HepG2 (cell line): ENCODE data around the gene IPO13. TPM values are rescaled to one million over a fixed set of nuclear protein-coding genes. Genes with fewer than 3 reads are reported as not detected.

ENCODE experiments used
- DR1 ChIP-seq: sonication (generic); formaldehyde crosslinking; IDR thresholded peaks from 2 replicates; pipeline ENCODE4 v1.8.0; 2021; ENCODE audit warnings: mild to moderate bottlenecking, missing genetic modification reagents, inconsistent platforms
- FOXP1 ChIP-seq, 2 experiments: fragments of 450-650 bp in 1 of 2; IDR thresholded peaks; 2 replicates each; pipeline ENCODE4 v1.6.1; 2017 to 2018; ENCODE audit warnings: antibody characterized with exemption in 1 of 2
- KLF12 ChIP-seq: sonication (generic); formaldehyde crosslinking; IDR thresholded peaks from 2 replicates; pipeline ENCODE4 v1.4.0; 2020; ENCODE audit warnings: missing genetic modification reagents, borderline replicate concordance
- NFE2 ChIP-seq: sonication (generic); formaldehyde crosslinking; IDR thresholded peaks from 2 replicates; pipeline ENCODE4 v1.4.0; 2020; ENCODE audit warnings: missing genetic modification reagents
- POLR2G ChIP-seq: fragments of 200-400 bp; formaldehyde crosslinking; IDR thresholded peaks from 2 replicates; pipeline ENCODE4 v1.6.1; 2018; ENCODE audit warnings: mild to moderate bottlenecking, low read depth, low read length, moderate library complexity
- SP1 ChIP-seq, 2 experiments: fragments of 450-650 bp in 1 of 2; sonication (generic) in 1 of 2; formaldehyde crosslinking in 1 of 2; IDR thresholded peaks; 2 replicates each; pipeline versions ENCODE4 v1.4.0 to v1.6.1; 2016 to 2020; ENCODE audit warnings: missing genetic modification reagents in 1 of 2
- SP2 ChIP-seq: sonication (generic); formaldehyde crosslinking; IDR thresholded peaks from 2 replicates; pipeline ENCODE4 v1.5.1; 2020; ENCODE audit warnings: mild to moderate bottlenecking, missing genetic modification reagents
- YY1 ChIP-seq: IDR thresholded peaks from 2 replicates; pipeline ENCODE4 v1.6.1; 2011; ENCODE audit warnings: low read length, low read depth, moderate library complexity, mild to moderate bottlenecking; ENCODE audit not compliant: insufficient read depth, insufficient replicate concordance
- ZBTB20 ChIP-seq: sonication (generic); formaldehyde crosslinking; IDR thresholded peaks from 2 replicates; pipeline ENCODE4 v1.8.1; 2023; ENCODE audit warnings: missing genetic modification reagents, low read depth, mild to moderate bottlenecking, borderline replicate concordance
- ZBTB42 ChIP-seq: sonication (generic); formaldehyde crosslinking; IDR thresholded peaks from 2 replicates; pipeline ENCODE4 v1.5.0; 2020; ENCODE audit warnings: mild to moderate bottlenecking, missing genetic modification reagents
- ZFP82 ChIP-seq: sonication (generic); formaldehyde crosslinking; IDR thresholded peaks from 2 replicates; pipeline ENCODE4 v1.5.1; 2020; ENCODE audit warnings: mild to moderate bottlenecking, missing genetic modification reagents, borderline replicate concordance
- ZFP90 ChIP-seq: sonication (generic); formaldehyde crosslinking; IDR thresholded peaks from 2 replicates; pipeline ENCODE4 v1.8.0; 2022; ENCODE audit warnings: missing genetic modification reagents, mild to moderate bottlenecking, inconsistent platforms, borderline replicate concordance
- ZNF430 ChIP-seq: sonication (generic); formaldehyde crosslinking; IDR thresholded peaks from 2 replicates; pipeline ENCODE4 v1.9.0; 2021; ENCODE audit warnings: mild to moderate bottlenecking, missing genetic modification reagents
- ZNF766 ChIP-seq: sonication (generic); formaldehyde crosslinking; IDR thresholded peaks from 2 replicates; pipeline ENCODE4 v1.5.0; 2020; ENCODE audit warnings: missing genetic modification reagents, borderline replicate concordance
- polyA plus RNA-seq, 8 experiments: library from polyadenylated mRNA; depleted of rRNA in 3 of 8; stranded (reverse) in 7 of 8; unstranded in 1 of 8; fragments of >200 nt; fragmentation: Illumina TruSeq in 4 of 8; extraction: Trizol in 4 of 8; gene quantifications; 2 replicates each; pipeline versions ENCODE4 v1.2.1 to v1.2.3, GENCODE V29; 2011 to 2016; ENCODE audit warnings: low read depth in 4 of 8, missing spikeins in 1 of 8, mixed read lengths in 1 of 8; ENCODE audit not compliant: insufficient read depth in 1 of 8
- total RNA-seq, 5 experiments: library from RNA; depleted of rRNA; stranded (reverse); fragments of >200 nt; fragmentation: Illumina TruSeq; extraction: Trizol; gene quantifications; 2 replicates each; pipeline ENCODE4 v1.2.3, GENCODE V29; 2016; ENCODE audit warnings: low read depth in 1 of 5
- TF ChIP-seq, protein P1 (sequence below): sonication (generic); formaldehyde crosslinking; IDR thresholded peaks from 2 replicates; pipeline ENCODE4 v1.4.0; 2020; ENCODE audit warnings: missing genetic modification reagents
- TF ChIP-seq, protein P2 (sequence below): sonication (generic); formaldehyde crosslinking; IDR thresholded peaks from 2 replicates; pipeline ENCODE4 v1.4.0; 2020; ENCODE audit warnings: missing genetic modification reagents
- TF ChIP-seq, protein P3 (sequence below): sonication (generic); formaldehyde crosslinking; IDR thresholded peaks from 2 replicates; pipeline ENCODE4 v1.5.0; 2020; ENCODE audit warnings: mild to moderate bottlenecking, missing genetic modification reagents, moderate library complexity

Gene IPO13
- total and polyA plus RNA-seq, 2 of the 13 experiments (the other 11 are each of a cell fraction or from before 2014, with no cell fraction given) = 12.9 to 15.6 TPM

DNA sequence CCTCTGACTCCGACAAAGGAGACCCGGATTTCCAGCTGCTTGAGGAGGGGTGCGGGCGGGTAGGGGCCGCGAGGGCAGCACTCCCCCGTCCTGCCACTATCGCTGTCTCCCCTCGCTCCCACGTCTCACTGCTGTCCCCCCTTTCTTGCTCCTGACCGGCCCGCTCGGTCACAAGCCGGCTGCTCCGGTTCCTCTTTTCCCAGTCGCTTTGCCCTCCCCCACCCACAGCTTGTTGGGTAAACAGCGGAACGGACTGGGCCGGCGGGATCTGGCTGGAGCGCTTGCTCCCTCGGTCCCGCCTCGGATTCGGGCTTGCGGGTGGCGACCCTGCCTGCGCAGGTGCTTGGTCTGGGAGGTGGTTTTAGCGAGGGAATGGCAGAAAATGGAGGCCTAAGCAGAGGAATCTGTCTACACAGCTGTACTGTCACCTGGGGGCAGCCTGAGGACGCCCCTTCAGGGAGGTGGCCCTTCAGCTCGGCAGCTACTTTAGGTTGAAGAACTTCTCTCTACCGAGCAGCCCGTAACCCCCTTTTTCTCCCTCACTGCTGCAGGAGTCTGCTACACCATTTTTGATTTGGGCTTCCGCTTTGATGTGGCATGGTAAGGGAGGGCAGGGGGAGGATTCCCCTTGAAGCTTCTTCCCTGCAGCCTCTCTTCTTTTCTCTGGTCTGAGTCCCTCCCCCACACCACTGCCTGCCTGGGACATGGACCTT, 28.7 kb downstream of the IPO13 start (continued):
- peak; percentile 8 for TF ChIP-seq YY1
- TF ChIP-seq, protein P1, sequence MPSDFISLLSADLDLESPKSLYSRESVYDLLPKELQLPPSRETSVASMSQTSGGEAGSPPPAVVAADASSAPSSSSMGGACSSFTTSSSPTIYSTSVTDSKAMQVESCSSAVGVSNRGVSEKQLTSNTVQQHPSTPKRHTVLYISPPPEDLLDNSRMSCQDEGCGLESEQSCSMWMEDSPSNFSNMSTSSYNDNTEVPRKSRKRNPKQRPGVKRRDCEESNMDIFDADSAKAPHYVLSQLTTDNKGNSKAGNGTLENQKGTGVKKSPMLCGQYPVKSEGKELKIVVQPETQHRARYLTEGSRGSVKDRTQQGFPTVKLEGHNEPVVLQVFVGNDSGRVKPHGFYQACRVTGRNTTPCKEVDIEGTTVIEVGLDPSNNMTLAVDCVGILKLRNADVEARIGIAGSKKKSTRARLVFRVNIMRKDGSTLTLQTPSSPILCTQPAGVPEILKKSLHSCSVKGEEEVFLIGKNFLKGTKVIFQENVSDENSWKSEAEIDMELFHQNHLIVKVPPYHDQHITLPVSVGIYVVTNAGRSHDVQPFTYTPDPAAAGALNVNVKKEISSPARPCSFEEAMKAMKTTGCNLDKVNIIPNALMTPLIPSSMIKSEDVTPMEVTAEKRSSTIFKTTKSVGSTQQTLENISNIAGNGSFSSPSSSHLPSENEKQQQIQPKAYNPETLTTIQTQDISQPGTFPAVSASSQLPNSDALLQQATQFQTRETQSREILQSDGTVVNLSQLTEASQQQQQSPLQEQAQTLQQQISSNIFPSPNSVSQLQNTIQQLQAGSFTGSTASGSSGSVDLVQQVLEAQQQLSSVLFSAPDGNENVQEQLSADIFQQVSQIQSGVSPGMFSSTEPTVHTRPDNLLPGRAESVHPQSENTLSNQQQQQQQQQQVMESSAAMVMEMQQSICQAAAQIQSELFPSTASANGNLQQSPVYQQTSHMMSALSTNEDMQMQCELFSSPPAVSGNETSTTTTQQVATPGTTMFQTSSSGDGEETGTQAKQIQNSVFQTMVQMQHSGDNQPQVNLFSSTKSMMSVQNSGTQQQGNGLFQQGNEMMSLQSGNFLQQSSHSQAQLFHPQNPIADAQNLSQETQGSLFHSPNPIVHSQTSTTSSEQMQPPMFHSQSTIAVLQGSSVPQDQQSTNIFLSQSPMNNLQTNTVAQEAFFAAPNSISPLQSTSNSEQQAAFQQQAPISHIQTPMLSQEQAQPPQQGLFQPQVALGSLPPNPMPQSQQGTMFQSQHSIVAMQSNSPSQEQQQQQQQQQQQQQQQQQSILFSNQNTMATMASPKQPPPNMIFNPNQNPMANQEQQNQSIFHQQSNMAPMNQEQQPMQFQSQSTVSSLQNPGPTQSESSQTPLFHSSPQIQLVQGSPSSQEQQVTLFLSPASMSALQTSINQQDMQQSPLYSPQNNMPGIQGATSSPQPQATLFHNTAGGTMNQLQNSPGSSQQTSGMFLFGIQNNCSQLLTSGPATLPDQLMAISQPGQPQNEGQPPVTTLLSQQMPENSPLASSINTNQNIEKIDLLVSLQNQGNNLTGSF (CRISPR knock-in tag) = 0 out of 2 replicates have a peak, but pooled peaks have one; percentile 17
- TF ChIP-seq ZFP90 = 0 out of 2 replicates have a peak, but pooled peaks have one; percentile 45
- peak; percentile 6; the same call in 1 of the 2 replicates for TF ChIP-seq ZNF766 (CRISPR knock-in tag)
- TF ChIP-seq, protein P2, sequence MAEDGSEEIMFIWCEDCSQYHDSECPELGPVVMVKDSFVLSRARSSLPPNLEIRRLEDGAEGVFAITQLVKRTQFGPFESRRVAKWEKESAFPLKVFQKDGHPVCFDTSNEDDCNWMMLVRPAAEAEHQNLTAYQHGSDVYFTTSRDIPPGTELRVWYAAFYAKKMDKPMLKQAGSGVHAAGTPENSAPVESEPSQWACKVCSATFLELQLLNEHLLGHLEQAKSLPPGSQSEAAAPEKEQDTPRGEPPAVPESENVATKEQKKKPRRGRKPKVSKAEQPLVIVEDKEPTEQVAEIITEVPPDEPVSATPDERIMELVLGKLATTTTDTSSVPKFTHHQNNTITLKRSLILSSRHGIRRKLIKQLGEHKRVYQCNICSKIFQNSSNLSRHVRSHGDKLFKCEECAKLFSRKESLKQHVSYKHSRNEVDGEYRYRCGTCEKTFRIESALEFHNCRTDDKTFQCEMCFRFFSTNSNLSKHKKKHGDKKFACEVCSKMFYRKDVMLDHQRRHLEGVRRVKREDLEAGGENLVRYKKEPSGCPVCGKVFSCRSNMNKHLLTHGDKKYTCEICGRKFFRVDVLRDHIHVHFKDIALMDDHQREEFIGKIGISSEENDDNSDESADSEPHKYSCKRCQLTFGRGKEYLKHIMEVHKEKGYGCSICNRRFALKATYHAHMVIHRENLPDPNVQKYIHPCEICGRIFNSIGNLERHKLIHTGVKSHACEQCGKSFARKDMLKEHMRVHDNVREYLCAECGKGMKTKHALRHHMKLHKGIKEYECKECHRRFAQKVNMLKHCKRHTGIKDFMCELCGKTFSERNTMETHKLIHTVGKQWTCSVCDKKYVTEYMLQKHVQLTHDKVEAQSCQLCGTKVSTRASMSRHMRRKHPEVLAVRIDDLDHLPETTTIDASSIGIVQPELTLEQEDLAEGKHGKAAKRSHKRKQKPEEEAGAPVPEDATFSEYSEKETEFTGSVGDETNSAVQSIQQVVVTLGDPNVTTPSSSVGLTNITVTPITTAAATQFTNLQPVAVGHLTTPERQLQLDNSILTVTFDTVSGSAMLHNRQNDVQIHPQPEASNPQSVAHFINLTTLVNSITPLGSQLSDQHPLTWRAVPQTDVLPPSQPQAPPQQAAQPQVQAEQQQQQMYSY (CRISPR knock-in tag) = peak; percentile 90
- no peak for TF ChIP-seq SP1 (IDR thresholded peaks at IDR 0.05)
- TF ChIP-seq SP1 (CRISPR knock-in tag; IDR thresholded peaks at IDR 0.05) = no peak
- TF ChIP-seq, protein P3, sequence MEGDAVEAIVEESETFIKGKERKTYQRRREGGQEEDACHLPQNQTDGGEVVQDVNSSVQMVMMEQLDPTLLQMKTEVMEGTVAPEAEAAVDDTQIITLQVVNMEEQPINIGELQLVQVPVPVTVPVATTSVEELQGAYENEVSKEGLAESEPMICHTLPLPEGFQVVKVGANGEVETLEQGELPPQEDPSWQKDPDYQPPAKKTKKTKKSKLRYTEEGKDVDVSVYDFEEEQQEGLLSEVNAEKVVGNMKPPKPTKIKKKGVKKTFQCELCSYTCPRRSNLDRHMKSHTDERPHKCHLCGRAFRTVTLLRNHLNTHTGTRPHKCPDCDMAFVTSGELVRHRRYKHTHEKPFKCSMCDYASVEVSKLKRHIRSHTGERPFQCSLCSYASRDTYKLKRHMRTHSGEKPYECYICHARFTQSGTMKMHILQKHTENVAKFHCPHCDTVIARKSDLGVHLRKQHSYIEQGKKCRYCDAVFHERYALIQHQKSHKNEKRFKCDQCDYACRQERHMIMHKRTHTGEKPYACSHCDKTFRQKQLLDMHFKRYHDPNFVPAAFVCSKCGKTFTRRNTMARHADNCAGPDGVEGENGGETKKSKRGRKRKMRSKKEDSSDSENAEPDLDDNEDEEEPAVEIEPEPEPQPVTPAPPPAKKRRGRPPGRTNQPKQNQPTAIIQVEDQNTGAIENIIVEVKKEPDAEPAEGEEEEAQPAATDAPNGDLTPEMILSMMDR (CRISPR knock-in tag) = peak; percentile 16; the same call in 1 of the 2 replicates
- 0 out of 2 replicates have a peak, but pooled peaks have one; percentile 12 for TF ChIP-seq SP2 (CRISPR knock-in tag)
- no peak for TF ChIP-seq FOXP1 (IDR thresholded peaks at IDR 0.05)
- TF ChIP-seq FOXP1 (CRISPR knock-in tag; IDR thresholded peaks at IDR 0.05) = 0 out of 2 replicates have a peak, but pooled peaks have one; percentile 11
- TF ChIP-seq DR1 = peak; percentile 56; the same call in 1 of the 2 replicates
- TF ChIP-seq ZFP82 (CRISPR knock-in tag) = peak; percentile 45; the same call in 1 of the 2 replicates
- 0 out of 2 replicates have a peak, but pooled peaks have one; percentile 53 for TF ChIP-seq ZBTB42 (CRISPR knock-in tag)
- TF ChIP-seq KLF12 (CRISPR knock-in tag) = peak; percentile 50; the same call in 1 of the 2 replicates
- 0 out of 2 replicates have a peak, but pooled peaks have one; percentile 7 for TF ChIP-seq ZBTB20 (CRISPR knock-in tag)
- no peak for TF ChIP-seq NFE2 (CRISPR knock-in tag)
- TF ChIP-seq ZNF430 = no peak
- TF ChIP-seq POLR2G = peak; percentile 34; the same call in 1 of the 2 replicates
